ENCODE data around the gene CAMK1D. TPM values are rescaled to one million over a fixed set of nuclear protein-coding genes. Genes with fewer than 3 reads are reported as not detected.
A peak's percentile ranks its signal among the peaks of the same experiment; 100 is the strongest.

CAMK1D gene
- total and polyA plus RNA-seq, 9 donors: 1.9 to 7.4 (median 3.9) TPM

DNA sequence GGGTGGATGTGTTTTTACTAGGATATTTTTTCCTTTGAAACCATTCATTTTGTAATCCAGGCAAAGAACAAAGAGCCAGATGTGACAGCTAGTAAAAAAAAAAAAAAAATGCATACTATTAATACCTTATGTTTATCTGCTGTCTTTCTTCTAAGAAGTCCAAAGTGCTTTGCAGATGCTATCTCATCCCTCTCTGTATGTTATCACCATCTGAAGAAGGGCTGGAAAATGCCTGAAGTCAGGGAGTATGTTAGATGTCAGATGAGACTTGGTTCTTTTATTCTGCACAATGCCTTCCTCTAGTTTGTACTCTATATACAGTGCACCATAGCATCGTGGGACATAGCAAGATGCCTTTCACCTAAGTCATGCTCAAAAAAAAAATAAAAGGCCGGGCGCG, 10.4 kb upstream of the CAMK1D start:
- WGBS (ENCODE audit: insufficient coverage): no CpG with 5 or more reads among the region's 4 CpGs
- no peak overlapping the region for H3K27ac ChIP-seq (ENCODE audit: low read length)
- DNase-seq: no peak
- no peaks in the 10 kb centered on the region for H3K9me3 ChIP-seq (replicated peaks; ENCODE audit: control insufficient read depth, low read depth, low read length)
- no peak overlapping the region for H3K4me3 ChIP-seq (ENCODE audit: low read length)
- H3K36me3 ChIP-seq (ENCODE audit: control insufficient read depth, insufficient read depth, low read length): no peaks in the 10 kb centered on the region
- H3K27me3 ChIP-seq (ENCODE audit: control insufficient read depth, insufficient read depth, low read length): no peaks in the 10 kb centered on the region
- peaks cover 2% of the 10 kb centered on the region for H3K4me1 ChIP-seq (ENCODE audit: control insufficient read depth, insufficient read depth, low read length)

DNA sequence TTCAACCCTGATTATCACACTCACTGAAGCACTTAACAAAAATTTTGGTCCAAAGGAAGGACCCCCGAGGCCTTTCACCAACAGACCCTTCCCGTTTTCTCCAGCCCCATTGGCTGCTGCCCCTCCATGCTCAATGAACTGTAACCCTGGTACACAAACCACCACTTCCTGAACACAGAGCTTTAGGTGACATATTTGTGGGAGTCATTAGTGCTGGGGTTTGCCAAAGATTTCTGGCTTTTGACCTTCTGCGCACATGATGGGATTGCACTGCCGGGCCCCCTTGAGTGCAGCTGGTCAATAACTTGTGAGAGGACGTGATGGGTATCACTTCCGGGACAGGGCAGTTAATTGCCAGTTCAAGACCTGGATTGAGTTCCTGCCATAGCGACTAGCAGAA, 9.0 kb upstream of the CAMK1D start:
- H3K4me1 ChIP-seq (ENCODE audit: control insufficient read depth, insufficient read depth, low read length): no peaks in the 10 kb centered on the region

DNA sequence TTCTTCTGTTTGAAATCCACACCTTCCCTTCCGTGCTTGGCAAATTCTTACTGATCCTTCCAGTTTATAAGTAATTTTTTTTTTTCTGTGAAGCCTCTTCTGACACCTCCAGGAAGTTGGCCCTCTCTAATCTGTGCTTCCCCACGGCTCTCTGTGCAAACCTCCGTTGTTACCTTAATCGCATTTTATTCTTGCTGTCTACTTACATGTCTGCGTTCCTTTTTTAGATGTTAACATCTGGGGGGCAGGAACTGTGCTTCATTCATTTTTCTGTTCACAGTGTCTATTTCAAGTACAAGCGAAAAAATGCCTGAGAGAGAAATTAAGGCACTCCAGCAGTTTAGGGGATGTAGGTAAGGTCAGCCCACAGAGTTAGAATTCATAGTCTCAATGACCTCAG, 8.4 kb upstream of the CAMK1D start:
- no peaks in the 10 kb centered on the region for H3K4me1 ChIP-seq (ENCODE audit: control insufficient read depth, insufficient read depth, low read length)
- H3K27ac ChIP-seq (ENCODE audit: low read length): no peak overlapping the region
- no peaks in the 10 kb centered on the region for H3K27me3 ChIP-seq (ENCODE audit: control insufficient read depth, insufficient read depth, low read length)
- no peak overlapping the region for H3K4me3 ChIP-seq (ENCODE audit: low read length)
- H3K9me3 ChIP-seq (replicated peaks; ENCODE audit: control insufficient read depth, low read depth, low read length): no peaks in the 10 kb centered on the region
- H3K36me3 ChIP-seq (ENCODE audit: control insufficient read depth, insufficient read depth, low read length): no peaks in the 10 kb centered on the region
- DNase-seq: no peak
- WGBS (ENCODE audit: insufficient coverage): 100% methylated on average over 1 of the region's 6 CpGs

More for the DNA sequence above, 9.0 kb upstream of the CAMK1D start:
- no peak overlapping the region for H3K27ac ChIP-seq (ENCODE audit: low read length)
- WGBS (ENCODE audit: insufficient coverage): 75% methylated on average over 7 of the region's 7 CpGs
- H3K36me3 ChIP-seq (ENCODE audit: control insufficient read depth, insufficient read depth, low read length): no peaks in the 10 kb centered on the region
- no peaks in the 10 kb centered on the region for H3K27me3 ChIP-seq (ENCODE audit: control insufficient read depth, insufficient read depth, low read length)
- H3K9me3 ChIP-seq (replicated peaks; ENCODE audit: control insufficient read depth, low read depth, low read length): no peaks in the 10 kb centered on the region
- H3K4me3 ChIP-seq (ENCODE audit: low read length): no peak overlapping the region
- no peak for DNase-seq

GRCh38 chr10:12341526-12341925, 7.8 kb upstream of the CAMK1D start:
- 90% methylated on average over 2 of the region's 6 CpGs for WGBS (ENCODE audit: insufficient coverage)
- no peaks in the 10 kb centered on the region for H3K9me3 ChIP-seq (replicated peaks; ENCODE audit: control insufficient read depth, low read depth, low read length)
- H3K36me3 ChIP-seq (ENCODE audit: control insufficient read depth, insufficient read depth, low read length): no peaks in the 10 kb centered on the region

GRCh38 chr10:12344375-12345110, 4.8 kb upstream of the CAMK1D start:
- 83% methylated on average over 1 of the region's 3 CpGs for WGBS (ENCODE audit: insufficient coverage)
- H3K36me3 ChIP-seq (ENCODE audit: control insufficient read depth, insufficient read depth, low read length): no peaks in the 10 kb centered on the region
- no peaks in the 10 kb centered on the region for H3K9me3 ChIP-seq (replicated peaks; ENCODE audit: control insufficient read depth, low read depth, low read length)
- H3K4me3 ChIP-seq (ENCODE audit: low read length): no peak overlapping the region
- H3K27me3 ChIP-seq (ENCODE audit: control insufficient read depth, insufficient read depth, low read length): no peaks in the 10 kb centered on the region
- no peak overlapping the region for H3K27ac ChIP-seq (ENCODE audit: low read length)
- peaks cover 6% of the 10 kb centered on the region for H3K4me1 ChIP-seq (ENCODE audit: control insufficient read depth, insufficient read depth, low read length)
- DNase-seq: peak; percentile 22

More at GRCh38 chr10:12341526-12341925, 7.8 kb upstream of the CAMK1D start:
- H3K4me1 ChIP-seq (ENCODE audit: control insufficient read depth, insufficient read depth, low read length): no peaks in the 10 kb centered on the region
- H3K4me3 ChIP-seq (ENCODE audit: low read length): no peak overlapping the region
- no peak for DNase-seq
- no peaks in the 10 kb centered on the region for H3K27me3 ChIP-seq (ENCODE audit: control insufficient read depth, insufficient read depth, low read length)
- H3K27ac ChIP-seq (ENCODE audit: low read length): no peak overlapping the region

- H3K27ac ChIP-seq (ENCODE audit: low read length): no peak overlapping the region
- H3K4me3 ChIP-seq (ENCODE audit: low read length): no peak overlapping the region
- no peaks in the 10 kb centered on the region for H3K9me3 ChIP-seq (replicated peaks; ENCODE audit: control insufficient read depth, low read depth, low read length)
- H3K4me1 ChIP-seq (ENCODE audit: control insufficient read depth, insufficient read depth, low read length): peaks cover 18% of the 10 kb centered on the region
- H3K36me3 ChIP-seq (ENCODE audit: control insufficient read depth, insufficient read depth, low read length): no peaks in the 10 kb centered on the region
- peaks cover 15% of the 10 kb centered on the region for H3K27me3 ChIP-seq (ENCODE audit: control insufficient read depth, insufficient read depth, low read length)
- 90% methylated on average over 6 of the region's 10 CpGs for WGBS (ENCODE audit: insufficient coverage)
- DNase-seq: no peak
These were observed 2.6 kb upstream of the CAMK1D start for GRCh38 chr10:12346707-12347106.

- Histone ChIP-seq H3K9me3 (replicated peaks; ENCODE audit: control insufficient read depth, low read depth, low read length) (no peaks in the 10 kb centered on the region), H3K27me3 (ENCODE audit: control insufficient read depth, insufficient read depth, low read length) (peaks cover 15% of the 10 kb centered on the region), H3K36me3 (ENCODE audit: control insufficient read depth, insufficient read depth, low read length) (no peaks in the 10 kb centered on the region), H3K4me1 (ENCODE audit: control insufficient read depth, insufficient read depth, low read length) (peaks cover 18% of the 10 kb centered on the region), H3K4me3 (ENCODE audit: low read length) (peak overlapping the region; percentile 66), H3K27ac (ENCODE audit: low read length) (peak overlapping the region; percentile 55)
- DNase-seq: peak; percentile 20
- WGBS (ENCODE audit: insufficient coverage): 16% methylated on average over 24 of the region's 24 CpGs
These were observed 965 bp upstream of the CAMK1D start for GRCh38 chr10:12348294-12348869.

DNA sequence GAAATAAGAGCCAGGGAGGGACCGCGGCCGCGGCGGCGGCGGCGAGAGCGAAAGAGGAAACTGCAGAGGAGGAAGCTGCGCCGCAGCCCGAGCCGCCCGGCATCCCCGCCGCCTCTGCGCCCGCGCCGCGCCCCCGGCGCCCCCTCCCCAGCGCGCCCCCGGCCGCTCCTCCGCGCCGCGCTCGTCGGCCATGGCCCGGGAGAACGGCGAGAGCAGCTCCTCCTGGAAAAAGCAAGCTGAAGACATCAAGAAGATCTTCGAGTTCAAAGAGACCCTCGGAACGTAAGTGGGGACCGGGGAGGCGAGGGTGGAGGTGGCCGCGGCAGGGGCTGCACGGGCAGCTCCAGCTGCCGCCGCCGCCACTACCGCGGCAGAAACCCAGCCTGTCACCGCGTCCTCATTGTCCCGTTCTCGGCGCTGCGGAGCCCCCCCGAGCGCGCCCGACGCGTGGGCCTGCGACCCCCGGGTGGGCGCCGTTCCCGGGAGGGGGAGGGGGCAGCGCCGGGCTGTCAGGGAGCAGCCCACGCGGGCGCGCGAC, 351 bp downstream of the CAMK1D start:
- Histone ChIP-seq H3K27me3 (ENCODE audit: control insufficient read depth, insufficient read depth, low read length) (peaks cover 15% of the 10 kb centered on the region), H3K4me1 (ENCODE audit: control insufficient read depth, insufficient read depth, low read length) (peaks cover 18% of the 10 kb centered on the region), H3K36me3 (ENCODE audit: control insufficient read depth, insufficient read depth, low read length) (no peaks in the 10 kb centered on the region), H3K27ac (ENCODE audit: low read length) (peak overlapping the region; percentile 62), H3K9me3 (replicated peaks; ENCODE audit: control insufficient read depth, low read depth, low read length) (no peaks in the 10 kb centered on the region), H3K4me3 (ENCODE audit: low read length) (peak overlapping the region; percentile 66)
- WGBS (ENCODE audit: insufficient coverage): under 1% methylated on average over 59 of the region's 73 CpGs
- no peak for DNase-seq

DNA sequence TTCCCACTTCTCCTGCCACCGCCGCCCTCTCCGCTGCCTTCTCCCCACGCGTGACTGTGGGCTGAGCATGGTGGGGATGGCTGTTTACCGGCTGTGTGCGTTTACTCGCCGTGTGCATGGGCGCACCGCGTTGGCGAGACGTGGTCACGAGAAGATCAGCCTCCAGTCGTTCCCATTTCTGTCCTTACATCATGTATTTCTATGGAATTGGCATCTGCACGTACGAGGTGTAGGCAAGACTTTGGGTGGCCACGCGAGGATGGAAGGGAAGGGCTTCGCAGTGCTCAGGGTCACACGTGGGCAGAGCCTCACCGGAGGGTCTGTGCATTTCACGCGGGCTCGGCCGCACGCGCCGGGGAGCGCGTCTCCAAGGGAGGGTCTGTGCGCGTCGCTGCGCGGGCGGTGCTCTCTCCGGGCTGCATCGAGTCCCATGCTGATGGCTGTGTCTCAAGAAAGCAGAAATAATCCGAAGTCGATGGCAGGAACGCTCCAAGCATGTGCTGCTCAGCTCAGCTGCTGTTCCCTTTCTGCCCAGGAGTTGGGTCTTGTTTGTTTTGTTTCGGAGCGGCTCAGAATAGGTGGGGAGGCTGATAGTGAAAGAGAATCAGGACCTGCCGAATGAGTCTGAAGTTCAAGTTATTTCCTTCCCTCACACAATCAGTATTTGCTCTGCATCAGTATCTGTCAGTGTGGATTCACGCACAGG, 973 bp downstream of the CAMK1D start:
- H3K4me3 ChIP-seq (ENCODE audit: low read length): peak overlapping the region; percentile 66
- DNase-seq: peak; percentile 72
- WGBS (ENCODE audit: insufficient coverage): under 1% methylated on average over 25 of the region's 47 CpGs
- peaks cover 15% of the 10 kb centered on the region for H3K27me3 ChIP-seq (ENCODE audit: control insufficient read depth, insufficient read depth, low read length)
- H3K27ac ChIP-seq (ENCODE audit: low read length): no peak overlapping the region
- H3K4me1 ChIP-seq (ENCODE audit: control insufficient read depth, insufficient read depth, low read length): peaks cover 18% of the 10 kb centered on the region
- H3K36me3 ChIP-seq (ENCODE audit: control insufficient read depth, insufficient read depth, low read length): no peaks in the 10 kb centered on the region
- no peaks in the 10 kb centered on the region for H3K9me3 ChIP-seq (replicated peaks; ENCODE audit: control insufficient read depth, low read depth, low read length)

- 43% methylated on average over 3 of the region's 9 CpGs for WGBS (ENCODE audit: insufficient coverage)
- no peak for DNase-seq
- Histone ChIP-seq H3K9me3 (replicated peaks; ENCODE audit: control insufficient read depth, low read depth, low read length) (no peaks in the 10 kb centered on the region), H3K4me1 (ENCODE audit: control insufficient read depth, insufficient read depth, low read length) (peaks cover 18% of the 10 kb centered on the region), H3K36me3 (ENCODE audit: control insufficient read depth, insufficient read depth, low read length) (no peaks in the 10 kb centered on the region), H3K4me3 (ENCODE audit: low read length) (peak overlapping the region; percentile 66), H3K27me3 (ENCODE audit: control insufficient read depth, insufficient read depth, low read length) (peaks cover 15% of the 10 kb centered on the region), H3K27ac (ENCODE audit: low read length) (no peak overlapping the region)
These were observed 1.6 kb downstream of the CAMK1D start for GRCh38 chr10:12350925-12351324.
